IMR-90 (cell line): Measurements from ENCODE around the gene MYPOP. TPM values are rescaled to one million over a fixed set of nuclear protein-coding genes. Genes with fewer than 3 reads are reported as not detected.

ENCODE experiments used
- ATAC-seq: fragments of 200-7000 bp; cut with Tn5 transposase; 2 replicates; pipeline ENCODE4 v1.9.1; 2020; ENCODE audit warnings: low read depth, mild to moderate bottlenecking, moderate library complexity
- BruUV-seq: library from RNA; stranded (reverse); fragments of 400-500 nt; replicated peaks from 2 replicates; lab custom pipeline; 2021; lab: Mats Ljungman, UMichigan
- CTCF ChIA-PET: fragments of 300-600 bp; formaldehyde crosslinking; extraction: SDS; loops from one replicate; lab custom pipeline; 2021; ENCODE audit warnings: antibody characterized with exemption; lab: Yijun Ruan, JAX
- POLR2A ChIA-PET: fragments of 300-600 bp; sonication (Branson Sonifier 250); formaldehyde crosslinking; loops from one replicate; lab custom pipeline; 2022; ENCODE audit warnings: antibody characterized with exemption; ENCODE audit not compliant: unreplicated experiment; lab: Charles Lee
- DNase-seq: peaks from one replicate; pipeline ENCODE4 v3.0.0; 2013
- H2AFZ ChIP-seq: replicated peaks from 2 replicates; pipeline ENCODE3; 2013; ENCODE audit warnings: low read length, mild to moderate bottlenecking; ENCODE audit not compliant: poor library complexity
- H2AK5ac ChIP-seq: 2 replicates; pipeline ENCODE4 v1.6.1; 2013; ENCODE audit warnings: low read depth, low read length, inconsistent platforms
- H2AK9ac ChIP-seq: replicated peaks from 2 replicates; pipeline ENCODE3; 2013; ENCODE audit warnings: mild to moderate bottlenecking, low read depth, low read length, moderate library complexity; ENCODE audit not compliant: poor library complexity
- H2BK120ac ChIP-seq: 2 replicates; pipeline ENCODE4 v1.6.1; 2013; ENCODE audit warnings: low read depth, low read length, inconsistent platforms
- H2BK15ac ChIP-seq: 3 replicates; pipeline ENCODE4 v1.6.1; 2013; ENCODE audit warnings: low read depth, low read length, inconsistent platforms
- H2BK20ac ChIP-seq: 2 replicates; pipeline ENCODE4 v1.6.1; 2013; ENCODE audit warnings: low read depth, mild to moderate bottlenecking, inconsistent platforms, low read length, moderate library complexity
- H2BK5ac ChIP-seq: 2 replicates; pipeline ENCODE4 v1.6.1; 2013; ENCODE audit warnings: mild to moderate bottlenecking, low read depth, low read length, inconsistent platforms; ENCODE audit not compliant: poor library complexity, severe bottlenecking
- H3K14ac ChIP-seq: replicated peaks from 2 replicates; pipeline ENCODE4 v1.6.1; 2013; ENCODE audit warnings: low read depth, low read length, inconsistent platforms
- H3K18ac ChIP-seq: 2 replicates; pipeline ENCODE4 v1.6.1; 2013; ENCODE audit warnings: low read depth, low read length, control low read depth
- H3K23ac ChIP-seq: 2 replicates; pipeline ENCODE4 v1.6.1; 2013; ENCODE audit warnings: low read depth, low read length, inconsistent platforms
- H3K27ac ChIP-seq: 2 replicates; pipeline ENCODE4 v1.5.1; 2013; ENCODE audit warnings: mild to moderate bottlenecking, control low read depth, low read length; ENCODE audit not compliant: insufficient read depth
- H3K27me3 ChIP-seq: 2 replicates; pipeline ENCODE4 v1.6.1; 2013; ENCODE audit warnings: low read length; ENCODE audit not compliant: control insufficient read depth, insufficient read depth
- H3K36me3 ChIP-seq: 2 replicates; pipeline ENCODE4 v1.6.1; 2013; ENCODE audit warnings: low read length, mixed read lengths; ENCODE audit not compliant: control insufficient read depth, insufficient read depth
- H3K4ac ChIP-seq: 2 replicates; pipeline ENCODE4 v1.6.1; 2013; ENCODE audit warnings: low read depth, low read length, inconsistent platforms
- H3K4me1 ChIP-seq: 2 replicates; pipeline ENCODE4 v1.6.1; 2013; ENCODE audit warnings: low read length, mixed read lengths; ENCODE audit not compliant: control insufficient read depth, insufficient read depth
- H3K4me2 ChIP-seq: 2 replicates; pipeline ENCODE4 v1.6.1; 2013; ENCODE audit warnings: low read depth, mild to moderate bottlenecking, control low read depth, low read length, moderate library complexity
- H3K4me3 ChIP-seq: 2 replicates; pipeline ENCODE4 v1.5.1; 2013; ENCODE audit warnings: low read depth, mild to moderate bottlenecking, control low read depth, low read length, moderate library complexity; ENCODE audit not compliant: insufficient read depth
- H3K56ac ChIP-seq: 2 replicates; pipeline ENCODE4 v1.6.1; 2013; ENCODE audit warnings: low read length, inconsistent platforms; ENCODE audit not compliant: insufficient read depth; ENCODE audit errors: extremely low read depth
- H3K79me1 ChIP-seq, 2 experiments: 2 replicates each; pipeline ENCODE4 v1.6.1; 2013; ENCODE audit warnings: low read length in 2 of 2, inconsistent platforms in 1 of 2, low read depth in 1 of 2
- H3K9ac ChIP-seq: 2 replicates; pipeline ENCODE4 v1.6.1; 2013; ENCODE audit warnings: low read depth, low read length, control low read depth
- H3K9me1 ChIP-seq: 2 replicates; pipeline ENCODE4 v1.6.1; 2013; ENCODE audit warnings: low read length, inconsistent platforms; ENCODE audit not compliant: insufficient read depth
- H3K9me3 ChIP-seq: 2 replicates; pipeline ENCODE4 v1.6.1; 2013; ENCODE audit warnings: low read length; ENCODE audit not compliant: control insufficient read depth, insufficient read depth
- H4K20me1 ChIP-seq: 2 replicates; pipeline ENCODE4 v1.6.1; 2013; ENCODE audit warnings: low read length, inconsistent platforms; ENCODE audit not compliant: insufficient read depth
- H4K5ac ChIP-seq: 2 replicates; pipeline ENCODE4 v1.6.1; 2013; ENCODE audit warnings: mild to moderate bottlenecking, low read depth, low read length, control low read depth
- H4K8ac ChIP-seq, 2 experiments: 2 replicates each; pipeline ENCODE4 v1.6.1; 2013; ENCODE audit warnings: low read depth in 2 of 2, low read length in 2 of 2, control low read depth in 1 of 2, inconsistent platforms in 1 of 2
- H4K91ac ChIP-seq: 2 replicates; pipeline ENCODE4 v1.6.1; 2013; ENCODE audit warnings: low read depth, low read length, inconsistent platforms; ENCODE audit not compliant: insufficient read depth
- CEBPB ChIP-seq: IDR thresholded peaks from 2 replicates; pipeline ENCODE4 v1.6.1; 2012; ENCODE audit warnings: low read depth, low read length, improper control_type of control experiment
- CTCF ChIP-seq: conservative IDR thresholded peaks from 2 replicates; pipeline ENCODE4 v1.5.1; 2012; ENCODE audit warnings: mild to moderate bottlenecking, low read depth, low read length, improper control_type of control experiment
- ELK1 ChIP-seq: fragments of 150-350 bp; IDR thresholded peaks from 2 replicates; pipeline ENCODE4 v1.6.1; 2016; ENCODE audit warnings: low read depth, mild to moderate bottlenecking, low read length, moderate library complexity, borderline replicate concordance
- FOS ChIP-seq: fragments of 150-350 bp; IDR thresholded peaks from 2 replicates; pipeline ENCODE4 v1.6.1; 2016; ENCODE audit warnings: low read depth, low read length
- MAZ ChIP-seq: IDR thresholded peaks from 2 replicates; pipeline ENCODE4 v1.6.1; 2012; ENCODE audit warnings: low read depth, mild to moderate bottlenecking, low read length, improper control_type of control experiment, moderate library complexity, borderline replicate concordance
- MXI1 ChIP-seq: IDR thresholded peaks from 2 replicates; pipeline ENCODE4 v1.6.1; 2012; ENCODE audit warnings: low read depth, mild to moderate bottlenecking, low read length, moderate library complexity, borderline replicate concordance
- NFE2L2 ChIP-seq: fragments of 150-350 bp; IDR thresholded peaks from 2 replicates; pipeline ENCODE4 v1.6.1; 2016; ENCODE audit warnings: low read depth, mild to moderate bottlenecking, low read length
- POLR2A ChIP-seq: IDR thresholded peaks from 2 replicates; pipeline ENCODE4 v1.6.1; 2012; ENCODE audit warnings: mild to moderate bottlenecking, low read depth, low read length
- RAD21 ChIP-seq: IDR thresholded peaks from 2 replicates; pipeline ENCODE4 v1.6.1; 2012; ENCODE audit warnings: low read length, improper control_type of control experiment
- WGBS, 2 experiments: methylation state at CpG; one replicate each; pipeline versions ENCODE4 v1.1.5 to v1.1.7; 2013; ENCODE audit warnings: missing lambda C conversion rate in 2 of 2; ENCODE audit not compliant: insufficient read length in 1 of 2; ENCODE audit errors: extremely low coverage in 2 of 2; 5-methylcytosine and 5-hydroxymethylcytosine counted together
- dilution Hi-C: fragments of 300-500 bp; cut with HindIII; formaldehyde crosslinking; loops from one replicate; pipeline ENCODE4 v1.14.3; 2018; ENCODE audit warnings: low sequenced_read_pairs; ENCODE audit not compliant: unreplicated experiment
- in situ Hi-C: fragments of 300-500 bp; cut with MboI; formaldehyde crosslinking; loops from 3 replicates; pipeline ENCODE4 v1.14.3; 2019; ENCODE audit warnings: low sequenced_read_pairs, inconsistent platforms, mixed read lengths
- intact Hi-C: fragments of 100-400 bp; cut with micrococcal nuclease; formaldehyde crosslinking; loops from 2 replicates; pipeline ENCODE4 v1.10.0; 2022
- polyA plus RNA-seq, 3 experiments: library from polyadenylated mRNA; depleted of rRNA; stranded (reverse); fragments of >200 nt; gene quantifications; 2 replicates each; pipeline ENCODE4 v1.2.3, GENCODE V29; 2012; ENCODE audit warnings: low replicate concordance in 1 of 3
- total RNA-seq: library from RNA; depleted of rRNA; stranded (reverse); fragments of >200 nt; gene quantifications from 2 replicates; pipeline ENCODE4 v1.2.3, GENCODE V29; 2012
- TF ChIP-seq, protein P1 (sequence below): fragments of 150-350 bp; IDR thresholded peaks from 2 replicates; pipeline ENCODE4 v1.6.1; 2017; ENCODE audit warnings: mild to moderate bottlenecking, antibody characterized with exemption, low read length, low read depth

The MYPOP gene
- total and polyA plus RNA-seq, 2 of the 4 experiments (the other 2 are of a cell fraction): 0.36 to 2.8 TPM

GRCh38 chr19:45939792-45940514 lies 37.5 kb upstream of the MYPOP start:
- Histone ChIP-seq H2BK15ac (no peak overlapping the region), H3K4me1 (no peaks in the 10 kb centered on the region), H3K18ac (no peak overlapping the region), H2AK9ac (no peak overlapping the region), H2AK5ac (no peak overlapping the region), H3K4me2 (no peak overlapping the region), H3K4me3 (no peak overlapping the region), H3K79me1 (no peaks in the 10 kb centered on the region), H3K9ac (no peak overlapping the region), H3K9me3 (no peaks in the 10 kb centered on the region; the same call in none of the 2 replicates), H3K36me3 (no peaks in the 10 kb centered on the region), H3K27ac (no peak overlapping the region), H4K20me1 (no peaks in the 10 kb centered on the region), H3K14ac (no peak overlapping the region), H2BK20ac (no peak overlapping the region), H4K5ac (no peak overlapping the region), H3K27me3 (peaks cover 57% of the 10 kb centered on the region), H4K91ac (no peak overlapping the region), H3K9me1 (no peaks in the 10 kb centered on the region), H3K4ac (no peak overlapping the region), H2AFZ (peak overlapping the region; percentile 68), H3K56ac (no peak overlapping the region), H2BK5ac (no peak overlapping the region), H4K8ac (no peak overlapping the region), H2BK120ac (no peak overlapping the region), H3K23ac (no peak overlapping the region)
- in situ Hi-C loops (no loop called here), dilution Hi-C loops (no loop called here), intact Hi-C loops (no loop called here)
- no peak for ATAC-seq
- ChIA-PET CTCF (interaction anchor here (0.6 kb wide), 1 partner anchor 9 kb away, joined by 3 read pairs; no protein-coding TSS in a partner anchor), POLR2A (no interaction called here)
- no peak for DNase-seq
- BruUV-seq: no TSS peak
- TF ChIP-seq POLR2A (no peak), RAD21 (no peak), NFE2L2 (no peak), MXI1 (no peak), MAZ (no peak), CTCF (no peak), FOS (no peak), CEBPB (no peak), ELK1 (no peak)
- TF ChIP-seq, protein P1, sequence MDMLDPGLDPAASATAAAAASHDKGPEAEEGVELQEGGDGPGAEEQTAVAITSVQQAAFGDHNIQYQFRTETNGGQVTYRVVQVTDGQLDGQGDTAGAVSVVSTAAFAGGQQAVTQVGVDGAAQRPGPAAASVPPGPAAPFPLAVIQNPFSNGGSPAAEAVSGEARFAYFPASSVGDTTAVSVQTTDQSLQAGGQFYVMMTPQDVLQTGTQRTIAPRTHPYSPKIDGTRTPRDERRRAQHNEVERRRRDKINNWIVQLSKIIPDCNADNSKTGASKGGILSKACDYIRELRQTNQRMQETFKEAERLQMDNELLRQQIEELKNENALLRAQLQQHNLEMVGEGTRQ: no peak
- WGBS, 2 experiments: 18% methylated on average over 25 of the region's 67 CpGs; no CpG with 5 or more reads in 1 of the 2 experiments
